ENCODE results near the gene RAD9A.

- no peak for TF ChIP-seq EZH2phosphoT487 (IDR thresholded peaks at IDR 0.05; ENCODE audit: insufficient read depth, low read depth)
- no peak for TF ChIP-seq EZH2 (IDR thresholded peaks at IDR 0.05; ENCODE audit: insufficient read depth, poor library complexity, severe bottlenecking)
These were observed 53.7 kb downstream of the RAD9A start for GRCh38 chr11:67445515-67445914.

All from GM23248 (cell line).